NCI-H2081 treated with DMSO at 0.1 percent for 48 hours (cell line): ENCODE data around the gene TMEM223.
"Not testable (repeated sequence)": the region's sequence is repeated elsewhere in the genome, so short reads cannot be mapped to it uniquely, and the experiment has no call there.

ENCODE experiments used
- DNase-seq: peaks from one replicate; lab custom pipeline; 2025; lab: John Stamatoyannopoulos, UW

TMEM223 gene, protein sequence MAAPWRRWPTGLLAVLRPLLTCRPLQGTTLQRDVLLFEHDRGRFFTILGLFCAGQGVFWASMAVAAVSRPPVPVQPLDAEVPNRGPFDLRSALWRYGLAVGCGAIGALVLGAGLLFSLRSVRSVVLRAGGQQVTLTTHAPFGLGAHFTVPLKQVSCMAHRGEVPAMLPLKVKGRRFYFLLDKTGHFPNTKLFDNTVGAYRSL

DNA sequence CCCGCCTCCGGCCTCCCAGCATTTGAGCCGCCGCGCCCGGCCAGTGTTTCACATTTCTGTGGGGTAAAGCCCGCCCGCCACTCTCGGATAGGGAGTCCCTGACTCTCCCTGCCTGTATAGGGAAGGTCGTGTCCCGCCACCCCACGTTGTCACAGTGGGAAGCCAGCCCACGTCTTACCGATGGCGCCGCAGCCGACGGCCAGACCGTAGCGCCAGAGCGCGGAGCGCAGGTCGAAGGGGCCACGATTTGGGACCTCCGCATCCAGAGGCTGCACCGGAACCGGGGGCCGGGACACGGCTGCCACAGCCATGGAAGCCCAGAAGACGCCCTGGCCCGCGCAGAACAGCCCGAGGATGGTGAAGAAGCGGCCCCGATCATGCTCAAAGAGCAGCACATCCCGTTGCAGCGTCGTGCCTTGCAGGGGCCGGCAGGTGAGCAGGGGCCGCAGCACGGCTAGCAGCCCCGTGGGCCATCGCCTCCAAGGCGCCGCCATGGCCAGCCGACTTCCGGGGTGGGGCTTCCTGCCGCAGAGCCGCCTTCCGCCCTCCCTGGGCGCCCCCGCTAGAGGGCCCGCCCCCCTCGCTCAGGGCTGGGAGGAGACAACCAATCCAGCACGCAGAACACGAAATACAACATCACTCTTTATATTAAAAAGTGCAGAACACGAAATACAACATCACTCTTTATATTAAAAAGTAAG lies at the start of gene TMEM223:
Gene TMEM223, minus strand, starts transcription at position 506 of the 701 bp plus-strand sequence. Its CDS starts 12 bp downstream, at position 494.
- DNase-seq = no peak

DNA sequence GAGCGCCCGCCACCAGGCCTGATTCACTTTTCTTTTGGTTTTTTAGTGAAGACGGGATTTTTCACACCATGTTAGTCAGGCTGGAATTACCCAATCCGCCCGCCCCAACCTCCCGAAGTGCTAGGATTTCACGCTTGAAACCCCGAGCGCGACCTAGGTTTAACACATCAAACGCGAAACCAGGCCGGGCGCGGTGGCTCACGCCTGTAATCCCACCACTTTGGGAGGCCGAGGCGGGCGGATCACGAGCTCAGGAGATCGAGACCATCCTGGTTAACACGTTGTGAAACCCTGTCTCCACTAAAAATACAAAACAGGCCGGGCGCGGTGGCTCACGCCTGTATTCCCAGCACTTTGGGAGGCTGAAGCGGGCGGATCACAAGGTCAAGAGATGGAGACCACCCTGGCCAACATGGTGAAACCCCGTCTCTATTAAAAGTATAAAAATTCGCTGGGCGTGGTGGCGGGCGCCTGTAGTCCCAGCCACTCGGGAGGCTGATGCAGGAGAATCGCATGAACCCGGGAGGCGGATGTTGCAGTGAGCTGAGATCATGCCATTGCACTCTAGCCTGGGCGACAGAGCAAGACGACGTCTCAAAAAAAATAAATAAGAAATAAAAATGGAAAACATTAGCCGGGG lies 49.0 kb upstream of the TMEM223 start:
- DNase-seq = not testable (repeated sequence)

DNA sequence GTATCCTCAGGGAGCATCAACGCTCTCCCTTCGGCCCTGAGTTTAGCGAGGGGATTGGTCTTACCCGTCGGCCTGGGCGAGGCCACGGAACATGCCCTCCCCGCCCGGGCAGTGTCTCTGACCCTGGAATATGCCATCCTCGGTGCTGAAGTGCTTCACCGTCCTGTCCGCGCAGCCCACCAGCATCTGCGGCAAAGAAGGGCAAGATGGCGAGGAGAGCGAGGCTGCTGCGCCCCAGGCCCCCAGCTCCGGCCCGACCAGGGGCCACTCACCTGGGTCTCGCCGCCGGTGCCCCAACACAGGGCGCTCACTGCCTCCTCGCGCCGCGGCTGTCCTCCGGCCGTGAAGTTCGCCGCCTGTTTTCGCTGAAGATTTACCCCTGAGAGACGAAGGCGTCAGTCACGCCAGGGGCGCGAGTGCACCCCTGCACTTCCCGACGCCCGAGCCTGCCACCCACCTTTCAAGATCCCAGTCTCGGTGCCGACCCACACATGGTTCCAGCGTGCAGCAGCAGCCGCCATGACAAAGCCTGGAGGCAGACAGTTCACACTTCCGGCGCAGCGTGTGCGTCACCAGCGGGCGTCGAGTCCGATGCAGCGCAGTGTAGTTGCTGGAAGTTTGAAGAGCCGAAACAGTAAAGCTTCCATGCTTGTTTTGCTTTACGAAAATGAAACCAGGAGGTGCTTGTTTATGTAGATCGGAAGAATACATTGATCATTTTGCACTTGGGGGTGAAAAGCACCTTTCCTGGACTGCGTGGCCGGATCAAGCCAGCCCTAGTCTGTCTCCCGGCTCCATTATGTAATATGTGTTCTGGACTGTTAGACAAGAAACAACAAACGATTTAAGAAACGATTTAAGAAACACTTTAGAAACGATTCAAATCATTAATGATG lies 47.5 kb upstream of the TMEM223 start, which contains the start of gene WDR74:
Gene WDR74, minus strand, starts transcription at position 541 of the 896 bp plus-strand sequence. Its CDS starts 20 bp downstream, at position 521.
- DNase-seq = peak; percentile 32

DNA sequence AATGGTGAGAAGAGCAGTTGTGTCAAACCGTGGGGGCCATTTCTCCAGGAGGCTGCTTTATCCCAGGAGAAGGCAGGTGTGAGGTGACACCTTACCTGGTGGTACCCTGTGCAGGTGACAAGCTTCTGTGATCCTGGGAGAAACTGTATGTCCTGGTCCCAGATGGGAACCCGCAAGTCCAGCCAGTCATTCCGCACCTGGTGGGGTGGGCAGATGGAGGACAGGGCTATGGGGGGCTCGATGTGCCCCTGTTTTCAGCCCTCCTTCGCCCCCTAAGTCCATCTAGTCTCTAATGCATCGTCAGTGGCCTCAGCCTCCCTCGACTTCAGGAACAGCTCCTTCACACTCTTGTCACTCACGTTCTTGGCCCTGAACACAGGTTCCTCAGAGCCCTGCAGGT lies 43.5 kb upstream of the TMEM223 start:
- DNase-seq = no peak

DNA sequence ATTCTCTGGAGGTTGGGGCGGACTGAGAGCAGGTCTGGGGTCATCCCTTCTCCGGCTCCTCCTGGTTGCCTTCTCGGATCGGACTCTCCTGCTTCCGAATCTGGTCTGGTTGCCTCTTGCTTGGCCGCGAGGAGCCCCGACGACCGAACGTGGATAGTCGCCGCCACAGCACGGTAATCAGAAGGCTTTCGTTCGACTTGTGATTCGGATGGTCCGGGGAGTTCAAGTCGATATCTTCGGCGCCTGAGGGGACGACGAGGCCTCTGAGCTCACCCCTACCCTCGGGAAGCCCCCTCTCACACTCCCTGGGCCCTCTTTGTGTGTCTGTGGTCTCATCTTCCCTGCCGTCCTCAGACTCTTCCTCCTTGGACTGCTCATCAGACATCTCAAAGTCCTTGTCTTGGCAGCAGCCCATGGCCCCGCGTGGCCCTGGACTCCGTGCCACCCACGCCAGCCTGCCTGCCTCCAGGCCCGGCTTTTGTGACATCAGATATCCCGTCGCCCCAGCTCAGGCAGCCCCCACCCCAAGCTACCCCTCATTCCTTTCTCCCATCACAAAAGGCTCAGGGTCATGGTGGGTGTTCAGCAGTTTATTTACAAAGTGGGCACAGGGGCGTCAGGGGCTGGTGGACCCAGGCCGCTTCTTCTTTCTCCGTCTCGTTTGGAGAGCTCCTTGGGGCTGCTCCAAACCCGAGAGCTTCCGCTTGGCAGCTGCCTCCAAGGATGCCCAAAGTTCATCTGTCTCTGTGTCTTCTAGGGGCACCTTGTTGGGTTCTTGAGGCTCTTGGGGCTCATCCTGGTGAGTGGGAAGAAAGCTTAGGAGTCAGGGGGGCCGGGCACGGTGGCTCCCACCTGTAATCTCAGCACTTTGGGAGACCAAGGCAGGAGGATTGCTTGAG lies 40.8 kb upstream of the TMEM223 start, which contains the start of gene TEX54:
Gene TEX54, minus strand, starts transcription at position 506 of the 899 bp plus-strand sequence.
- DNase-seq = no peak

DNA sequence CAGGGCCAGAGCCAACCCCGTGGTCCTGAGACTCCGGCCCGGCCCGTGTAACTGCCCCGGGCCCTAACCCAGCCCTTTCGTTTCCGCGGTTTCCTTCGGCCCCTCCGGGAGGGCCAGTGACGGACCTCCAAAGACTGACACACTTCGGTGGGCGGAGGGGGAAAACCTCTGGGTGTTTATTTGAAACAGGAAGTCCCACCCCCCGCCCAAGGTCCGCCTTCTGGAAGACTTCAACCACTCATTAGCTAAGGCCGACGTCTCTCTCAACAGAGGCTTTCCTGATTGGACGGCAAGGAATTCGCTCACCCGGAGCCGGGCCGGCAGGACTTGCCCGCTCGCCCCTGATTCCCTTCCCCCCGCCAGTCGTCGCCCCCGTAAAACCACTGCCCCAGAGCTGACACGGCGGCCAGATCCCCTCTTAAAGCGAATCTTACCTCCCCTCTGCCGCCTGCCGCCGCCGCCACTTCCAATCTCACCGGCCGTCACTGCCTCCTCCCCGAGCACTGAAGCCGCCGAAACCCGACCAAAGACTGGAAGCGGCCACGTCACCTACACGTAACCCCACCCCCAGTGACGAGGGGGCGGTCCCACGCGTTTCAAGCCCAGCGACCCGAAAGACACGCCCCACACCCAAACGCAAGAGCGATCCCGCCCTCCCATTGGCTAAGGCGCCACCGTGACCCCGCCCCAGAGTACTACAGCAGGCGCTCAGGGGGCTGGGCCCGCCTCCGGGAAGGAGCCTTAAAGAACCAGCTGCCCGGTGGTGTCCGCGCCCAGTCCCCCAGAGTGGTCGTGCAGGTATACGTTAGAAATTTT lies 39.9 kb upstream of the TMEM223 start, which contains the start of gene STX5:
Gene STX5, minus strand, starts transcription at position 532 of the 816 bp plus-strand sequence. CDS start 808 bp downstream, outside the sequence.
- DNase-seq = peak; percentile 84

DNA sequence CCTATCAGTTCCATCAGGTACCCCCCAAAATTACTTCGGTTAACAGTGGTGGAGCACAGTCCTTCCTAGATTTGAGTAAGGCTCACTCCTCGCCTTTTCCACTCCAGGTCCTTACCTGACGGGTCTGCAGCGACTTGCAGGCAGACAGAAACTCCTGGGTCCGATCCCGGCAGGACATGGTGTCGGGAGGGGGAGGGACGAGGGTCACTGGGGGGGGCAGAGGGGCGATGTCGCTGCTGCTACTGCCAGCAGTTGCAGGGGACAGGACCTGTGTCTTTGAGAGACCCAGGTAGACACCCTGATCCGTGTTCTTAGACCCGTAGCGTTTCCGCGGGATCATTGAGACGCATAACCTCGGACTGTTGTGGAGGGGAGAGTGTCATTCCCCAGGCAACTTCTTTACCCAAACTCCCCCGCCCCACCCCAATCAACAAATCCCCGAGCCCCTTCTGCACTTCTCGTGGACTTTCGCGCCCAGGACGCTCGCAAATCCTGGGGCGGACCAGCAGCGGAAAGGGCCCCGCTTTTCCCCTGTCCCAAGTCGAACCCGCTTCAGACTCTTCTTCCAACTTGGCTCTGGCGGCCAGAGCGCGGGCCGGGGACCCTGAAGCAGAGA lies 39.2 kb upstream of the TMEM223 start:
- DNase-seq = no peak

DNA sequence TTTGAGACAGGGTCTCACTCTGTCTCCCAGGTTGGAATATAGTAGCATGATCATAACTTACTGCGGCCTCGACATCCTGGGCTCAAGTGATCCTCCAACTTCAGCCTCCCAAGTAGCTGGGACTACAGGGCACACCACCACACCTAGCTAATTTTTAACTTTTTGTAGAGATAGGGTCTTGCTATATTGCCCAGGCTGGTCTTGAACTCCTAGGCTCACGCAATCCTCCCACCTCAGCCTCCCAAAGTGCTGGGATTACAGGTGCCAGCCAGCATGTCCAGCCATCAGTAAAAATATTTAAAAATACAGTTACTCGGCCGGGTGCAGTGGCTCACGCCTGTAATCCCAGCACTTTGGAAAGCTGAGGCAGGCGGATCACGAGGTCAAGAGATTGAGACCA lies 36.3 kb upstream of the TMEM223 start:
- not testable (repeated sequence) for DNase-seq

DNA sequence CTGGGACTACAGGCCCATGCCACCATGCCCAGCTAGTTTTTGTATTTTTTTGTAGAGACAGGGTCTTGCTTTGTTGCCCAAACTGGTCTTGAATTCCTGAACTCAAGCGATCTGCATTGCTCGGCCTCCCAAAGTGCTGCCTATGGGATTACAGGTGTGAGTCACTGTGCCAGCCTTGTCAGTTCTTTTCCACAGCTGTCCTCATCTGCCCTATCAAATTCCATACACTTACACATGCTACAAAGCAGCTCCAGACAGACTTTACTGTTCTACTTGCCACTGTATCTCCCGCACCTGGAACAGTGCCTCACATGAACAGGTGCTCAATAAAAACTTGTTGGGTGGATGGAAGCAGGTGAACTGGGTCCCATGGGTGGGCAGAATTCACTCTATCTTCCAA lies 31.9 kb upstream of the TMEM223 start:
- no peak for DNase-seq

DNA sequence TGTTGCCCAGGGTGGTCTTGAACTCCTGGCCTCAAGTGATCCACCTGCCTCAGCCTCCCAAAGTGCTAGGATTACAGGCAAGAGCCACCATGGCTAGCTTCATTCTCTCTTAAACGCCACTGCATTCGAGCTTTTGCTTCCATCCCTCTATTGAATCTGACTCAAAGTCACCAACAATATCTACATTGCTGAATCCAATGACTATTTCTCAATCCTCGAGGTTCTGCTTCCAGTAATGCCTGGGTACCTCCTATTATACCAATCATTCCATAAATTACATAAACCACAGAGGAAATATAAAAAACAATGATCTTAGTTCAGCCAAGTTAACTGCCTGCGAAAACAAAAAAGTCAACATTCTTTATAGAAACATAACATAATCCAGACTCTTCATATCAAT lies 25.3 kb upstream of the TMEM223 start:
- DNase-seq = no peak

DNA sequence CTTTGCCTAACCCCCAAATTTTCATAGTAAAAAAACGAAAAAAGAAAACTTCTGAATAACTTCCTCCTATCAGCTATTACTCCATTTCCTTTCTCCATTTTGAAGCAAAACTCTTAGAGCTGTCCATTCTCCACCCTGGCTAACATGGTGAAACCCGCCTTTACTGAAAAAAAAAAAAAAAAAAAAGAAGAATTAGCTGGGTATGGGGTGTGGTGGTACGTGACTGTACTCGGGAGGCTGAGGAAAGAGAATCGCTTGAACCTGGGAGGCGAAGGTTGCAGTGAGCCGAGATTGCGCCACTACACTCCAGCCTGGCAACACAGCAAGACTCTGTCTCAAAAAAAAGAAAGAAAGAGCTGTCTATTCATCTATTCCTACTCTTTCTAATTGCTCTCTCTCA lies 24.8 kb upstream of the TMEM223 start:
- DNase-seq = no peak

DNA sequence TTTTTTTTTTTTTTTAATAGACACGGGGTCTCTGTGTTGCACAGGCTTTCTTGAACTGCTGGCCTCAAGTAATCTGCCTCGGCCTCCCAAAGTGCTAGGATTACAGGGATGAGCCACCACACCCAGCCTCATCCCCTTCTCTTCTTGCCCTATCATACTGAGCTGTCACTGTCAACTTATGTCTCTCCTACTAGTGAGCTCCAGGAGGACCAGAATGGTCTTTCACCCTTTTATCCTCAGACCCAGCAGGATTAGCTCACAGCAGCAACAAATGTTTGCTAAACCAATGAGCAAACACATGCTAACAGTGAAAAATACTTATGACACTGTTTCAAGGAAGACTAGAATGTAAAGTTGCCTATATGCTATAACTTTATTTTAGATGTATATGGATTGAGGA lies 19.9 kb upstream of the TMEM223 start:
- no peak for DNase-seq

DNA sequence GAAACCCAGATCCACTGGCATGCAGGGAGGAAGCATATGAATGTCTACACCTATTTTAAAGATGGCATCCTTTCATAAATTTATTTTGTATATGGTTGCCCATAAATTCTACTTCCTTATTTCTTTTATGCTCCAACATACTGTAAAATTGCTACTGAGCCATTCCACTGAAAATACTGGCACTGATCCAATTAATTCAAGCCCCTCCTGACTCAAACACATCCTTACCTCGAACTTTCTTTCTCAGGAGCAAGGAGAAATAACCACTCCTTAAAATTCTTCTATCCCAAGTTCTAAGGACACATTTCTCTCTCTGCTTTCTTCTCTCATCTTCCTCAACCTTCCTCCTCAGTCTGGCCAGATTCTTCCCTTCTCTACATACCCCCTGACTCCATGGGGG lies 18.9 kb upstream of the TMEM223 start:
- DNase-seq = no peak

DNA sequence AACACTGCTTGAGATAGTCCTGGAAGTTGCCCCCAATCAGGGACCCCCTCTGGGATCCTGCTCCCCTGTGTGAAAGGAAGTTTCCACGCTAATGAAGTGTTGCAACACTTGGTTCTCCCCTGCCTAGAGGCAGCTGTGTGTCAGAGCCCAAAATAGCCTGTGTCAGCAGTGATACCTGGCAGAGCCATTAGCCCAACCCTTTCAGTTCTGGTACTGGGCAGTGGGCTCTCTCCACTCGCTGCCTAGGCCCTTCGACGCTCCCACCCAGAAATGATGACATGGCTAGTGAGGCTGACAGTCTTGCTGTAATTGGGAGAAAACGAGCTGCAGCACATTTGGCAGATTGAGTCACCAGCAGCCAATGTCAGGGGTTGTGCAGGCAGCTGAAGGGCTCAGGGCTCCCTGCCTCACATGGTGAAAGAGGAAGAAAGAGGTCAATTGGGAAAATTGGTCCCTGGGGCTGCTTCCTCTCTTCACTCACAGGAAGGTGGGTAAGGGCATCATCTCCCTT lies 14.9 kb upstream of the TMEM223 start:
- DNase-seq = no peak

DNA sequence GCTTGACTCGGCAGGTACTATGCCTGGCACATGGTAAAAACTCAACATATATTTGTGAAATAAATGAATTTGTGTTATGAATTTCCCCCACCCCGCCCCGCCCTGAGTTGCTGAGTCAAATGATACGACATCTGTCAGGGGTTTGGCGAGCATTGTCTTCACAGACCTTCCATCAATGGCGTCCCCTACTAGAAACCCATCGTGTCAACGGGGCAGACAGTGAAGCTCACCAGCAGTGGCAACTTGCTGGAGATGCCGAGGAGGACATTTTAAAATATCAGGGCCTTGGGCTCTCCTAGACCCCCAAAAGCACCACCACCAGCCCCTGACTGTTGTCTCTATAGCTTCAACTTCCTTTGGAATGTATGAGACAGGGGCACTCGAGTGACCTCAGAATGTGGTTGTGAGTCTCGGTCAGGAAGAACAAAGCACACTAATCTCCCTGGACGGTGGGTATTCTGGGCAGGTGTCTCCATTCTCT lies 14.2 kb upstream of the TMEM223 start:
- DNase-seq = no peak

DNA sequence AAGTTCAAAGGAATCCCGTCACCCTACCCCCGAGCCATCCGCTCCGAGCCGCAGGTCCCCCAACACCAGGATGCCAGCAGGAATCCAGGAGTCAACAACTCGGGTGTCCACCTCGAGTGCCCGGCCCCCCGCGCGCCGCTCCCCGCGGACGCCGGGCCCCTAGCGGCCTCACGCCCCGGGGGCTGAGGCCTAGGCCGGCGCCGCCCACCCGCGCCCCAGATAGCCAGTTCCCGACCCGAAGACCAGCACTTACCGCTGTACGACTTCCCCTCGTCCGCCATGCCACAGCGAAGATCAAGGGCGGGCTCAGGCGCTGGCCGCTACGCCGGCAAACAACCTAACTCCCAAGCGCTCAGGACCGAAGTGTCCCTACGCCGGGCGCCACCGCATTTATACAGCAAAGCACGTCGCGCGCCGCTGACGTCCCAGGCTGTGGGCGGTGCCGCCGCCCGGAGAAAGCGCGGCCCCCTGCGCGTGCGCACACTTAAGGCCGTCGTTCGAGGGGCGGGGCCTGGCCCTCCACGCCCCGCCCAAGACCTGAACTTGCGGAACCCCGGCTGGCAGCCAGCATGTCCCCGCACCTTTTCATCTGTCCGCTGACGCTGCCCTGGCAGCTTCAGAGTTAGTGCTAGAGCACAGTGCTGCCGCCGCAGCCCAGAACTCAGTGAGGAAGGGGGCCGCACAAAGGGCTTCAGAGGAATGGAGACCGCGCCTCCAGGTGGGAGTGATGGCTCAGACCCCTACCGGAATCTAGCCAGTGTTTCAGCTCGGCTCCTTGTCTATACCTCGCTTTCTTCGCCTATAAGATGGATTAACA lies 13.5 kb upstream of the TMEM223 start, which contains the start of gene NXF1:
Gene NXF1, minus strand, starts transcription at position 365 of the 817 bp plus-strand sequence. Its CDS starts 84 bp downstream, at position 281.
- peak; percentile 55 for DNase-seq

DNA sequence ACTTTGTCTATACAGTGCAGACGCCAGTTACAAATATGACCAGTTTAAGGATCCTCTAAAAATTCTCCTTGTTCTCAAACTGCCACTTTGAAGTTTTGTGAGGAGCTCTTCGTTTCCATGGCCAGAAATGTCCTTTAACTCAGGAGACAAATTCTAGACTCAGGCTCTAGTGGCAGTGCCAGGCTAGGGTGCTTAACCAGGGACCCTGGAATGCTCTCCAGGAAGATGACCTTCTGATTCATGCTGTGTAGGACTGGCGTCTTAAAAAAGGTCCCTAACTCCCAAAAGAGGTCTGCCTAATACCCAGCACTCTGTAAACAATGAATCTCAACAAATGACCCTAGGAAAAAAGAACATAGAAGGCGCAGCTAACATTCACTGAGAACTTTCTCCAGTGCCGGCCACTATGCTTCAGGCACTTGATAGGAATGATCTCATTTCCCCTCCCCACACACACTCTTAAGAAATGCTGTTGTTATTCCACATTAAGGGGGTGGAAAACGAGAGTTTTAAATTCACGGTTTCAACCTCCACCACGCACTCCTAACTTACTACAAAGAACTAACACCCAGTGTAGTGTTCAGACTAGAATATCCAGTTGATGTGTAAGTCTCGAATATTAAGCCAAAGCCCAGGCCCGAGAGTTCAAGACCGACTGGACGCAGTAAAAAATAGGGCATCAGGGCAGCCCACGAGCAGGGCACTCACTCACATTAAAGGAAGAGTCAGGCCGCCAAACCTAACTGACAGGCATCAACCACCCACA lies 12.7 kb upstream of the TMEM223 start:
- DNase-seq = no peak
